ENCODE measurements around the gene RHOT2. TPM values are rescaled to one million over a fixed set of nuclear protein-coding genes. Genes with fewer than 3 reads are reported as not detected.

The RHOT2 gene
- total and polyA plus RNA-seq, 9 of the 15 experiments (the other 6 are each of a cell fraction or from before 2014, with no cell fraction given): 5.0 to 373 (median 112) TPM

- TF ChIP-seq KLF1 (tag; IDR thresholded peaks at IDR 0.05) (0 out of 2 replicates have a peak, but pooled peaks have one; percentile 24), PYGO2 (tag; IDR thresholded peaks at IDR 0.05) (no peak), ZNF57 (CRISPR knock-in tag; IDR thresholded peaks at IDR 0.05) (no peak), ZNF511 (CRISPR knock-in tag; IDR thresholded peaks at IDR 0.05) (peak; percentile 92), ZNF318 (IDR thresholded peaks at IDR 0.05; ENCODE audit: borderline replicate concordance in 1 of 2, low read depth in 1 of 2) (no peak), SIN3A (IDR thresholded peaks at IDR 0.05; ENCODE audit: borderline replicate concordance in 2 of 2, control insufficient read depth in 1 of 2, low read depth in 2 of 2, low read length in 2 of 2) (no peak), GATAD2A (IDR thresholded peaks at IDR 0.05) (no peak), SPI1 (IDR thresholded peaks at IDR 0.05; ENCODE audit: borderline replicate concordance, low read depth, low read length) (no peak), TRIM24 (IDR thresholded peaks at IDR 0.05) (no peak; a peak in 1 of 4 replicates)
These were observed 27.6 kb downstream of the RHOT2 start (continued) for GRCh38 chr16:695355-696089.

Data from K562 (cell line).